IMR-90 (cell line): ENCODE data around the gene CHD2. TPM values are rescaled to one million over a fixed set of nuclear protein-coding genes. Genes with fewer than 3 reads are reported as not detected.

Experiments used
- ATAC-seq: fragments of 200-7000 bp; cut with Tn5 transposase; 2 replicates; pipeline ENCODE4 v1.9.1; 2020; ENCODE audit warnings: low read depth, mild to moderate bottlenecking, moderate library complexity
- BruUV-seq: library from RNA; stranded (reverse); fragments of 400-500 nt; replicated peaks from 2 replicates; lab custom pipeline; 2021; lab: Mats Ljungman, UMichigan
- CTCF ChIA-PET: fragments of 300-600 bp; formaldehyde crosslinking; extraction: SDS; loops from one replicate; lab custom pipeline; 2021; ENCODE audit warnings: antibody characterized with exemption; lab: Yijun Ruan, JAX
- POLR2A ChIA-PET: fragments of 300-600 bp; sonication (Branson Sonifier 250); formaldehyde crosslinking; loops from one replicate; lab custom pipeline; 2022; ENCODE audit warnings: antibody characterized with exemption; ENCODE audit not compliant: unreplicated experiment; lab: Charles Lee
- DNase-seq: peaks from one replicate; pipeline ENCODE4 v3.0.0; 2013
- H2AFZ ChIP-seq: replicated peaks from 2 replicates; pipeline ENCODE3; 2013; ENCODE audit warnings: low read length, mild to moderate bottlenecking; ENCODE audit not compliant: poor library complexity
- H2AK5ac ChIP-seq: 2 replicates; pipeline ENCODE4 v1.6.1; 2013; ENCODE audit warnings: low read depth, low read length, inconsistent platforms
- H2AK9ac ChIP-seq: replicated peaks from 2 replicates; pipeline ENCODE3; 2013; ENCODE audit warnings: mild to moderate bottlenecking, low read depth, low read length, moderate library complexity; ENCODE audit not compliant: poor library complexity
- H2BK120ac ChIP-seq: 2 replicates; pipeline ENCODE4 v1.6.1; 2013; ENCODE audit warnings: low read depth, low read length, inconsistent platforms
- H2BK15ac ChIP-seq: 3 replicates; pipeline ENCODE4 v1.6.1; 2013; ENCODE audit warnings: low read depth, low read length, inconsistent platforms
- H2BK20ac ChIP-seq: 2 replicates; pipeline ENCODE4 v1.6.1; 2013; ENCODE audit warnings: low read depth, mild to moderate bottlenecking, inconsistent platforms, low read length, moderate library complexity
- H2BK5ac ChIP-seq: 2 replicates; pipeline ENCODE4 v1.6.1; 2013; ENCODE audit warnings: mild to moderate bottlenecking, low read depth, low read length, inconsistent platforms; ENCODE audit not compliant: poor library complexity, severe bottlenecking
- H3K14ac ChIP-seq: replicated peaks from 2 replicates; pipeline ENCODE4 v1.6.1; 2013; ENCODE audit warnings: low read depth, low read length, inconsistent platforms
- H3K18ac ChIP-seq: 2 replicates; pipeline ENCODE4 v1.6.1; 2013; ENCODE audit warnings: low read depth, low read length, control low read depth
- H3K23ac ChIP-seq: 2 replicates; pipeline ENCODE4 v1.6.1; 2013; ENCODE audit warnings: low read depth, low read length, inconsistent platforms
- H3K27ac ChIP-seq: 2 replicates; pipeline ENCODE4 v1.5.1; 2013; ENCODE audit warnings: mild to moderate bottlenecking, control low read depth, low read length; ENCODE audit not compliant: insufficient read depth
- H3K27me3 ChIP-seq: 2 replicates; pipeline ENCODE4 v1.6.1; 2013; ENCODE audit warnings: low read length; ENCODE audit not compliant: control insufficient read depth, insufficient read depth
- H3K36me3 ChIP-seq: 2 replicates; pipeline ENCODE4 v1.6.1; 2013; ENCODE audit warnings: low read length, mixed read lengths; ENCODE audit not compliant: control insufficient read depth, insufficient read depth
- H3K4ac ChIP-seq: 2 replicates; pipeline ENCODE4 v1.6.1; 2013; ENCODE audit warnings: low read depth, low read length, inconsistent platforms
- H3K4me1 ChIP-seq: 2 replicates; pipeline ENCODE4 v1.6.1; 2013; ENCODE audit warnings: low read length, mixed read lengths; ENCODE audit not compliant: control insufficient read depth, insufficient read depth
- H3K4me2 ChIP-seq: 2 replicates; pipeline ENCODE4 v1.6.1; 2013; ENCODE audit warnings: low read depth, mild to moderate bottlenecking, control low read depth, low read length, moderate library complexity
- H3K4me3 ChIP-seq: 2 replicates; pipeline ENCODE4 v1.5.1; 2013; ENCODE audit warnings: low read depth, mild to moderate bottlenecking, control low read depth, low read length, moderate library complexity; ENCODE audit not compliant: insufficient read depth
- H3K56ac ChIP-seq: 2 replicates; pipeline ENCODE4 v1.6.1; 2013; ENCODE audit warnings: low read length, inconsistent platforms; ENCODE audit not compliant: insufficient read depth; ENCODE audit errors: extremely low read depth
- H3K79me1 ChIP-seq, 2 experiments: 2 replicates each; pipeline ENCODE4 v1.6.1; 2013; ENCODE audit warnings: low read length in 2 of 2, inconsistent platforms in 1 of 2, low read depth in 1 of 2
- H3K9ac ChIP-seq: 2 replicates; pipeline ENCODE4 v1.6.1; 2013; ENCODE audit warnings: low read depth, low read length, control low read depth
- H3K9me1 ChIP-seq: 2 replicates; pipeline ENCODE4 v1.6.1; 2013; ENCODE audit warnings: low read length, inconsistent platforms; ENCODE audit not compliant: insufficient read depth
- H3K9me3 ChIP-seq: 2 replicates; pipeline ENCODE4 v1.6.1; 2013; ENCODE audit warnings: low read length; ENCODE audit not compliant: control insufficient read depth, insufficient read depth
- H4K20me1 ChIP-seq: 2 replicates; pipeline ENCODE4 v1.6.1; 2013; ENCODE audit warnings: low read length, inconsistent platforms; ENCODE audit not compliant: insufficient read depth
- H4K5ac ChIP-seq: 2 replicates; pipeline ENCODE4 v1.6.1; 2013; ENCODE audit warnings: mild to moderate bottlenecking, low read depth, low read length, control low read depth
- H4K8ac ChIP-seq, 2 experiments: 2 replicates each; pipeline ENCODE4 v1.6.1; 2013; ENCODE audit warnings: low read depth in 2 of 2, low read length in 2 of 2, control low read depth in 1 of 2, inconsistent platforms in 1 of 2
- H4K91ac ChIP-seq: 2 replicates; pipeline ENCODE4 v1.6.1; 2013; ENCODE audit warnings: low read depth, low read length, inconsistent platforms; ENCODE audit not compliant: insufficient read depth
- CEBPB ChIP-seq: IDR thresholded peaks from 2 replicates; pipeline ENCODE4 v1.6.1; 2012; ENCODE audit warnings: low read depth, low read length, improper control_type of control experiment
- CTCF ChIP-seq: conservative IDR thresholded peaks from 2 replicates; pipeline ENCODE4 v1.5.1; 2012; ENCODE audit warnings: mild to moderate bottlenecking, low read depth, low read length, improper control_type of control experiment
- MAZ ChIP-seq: IDR thresholded peaks from 2 replicates; pipeline ENCODE4 v1.6.1; 2012; ENCODE audit warnings: low read depth, mild to moderate bottlenecking, low read length, improper control_type of control experiment, moderate library complexity, borderline replicate concordance
- MXI1 ChIP-seq: IDR thresholded peaks from 2 replicates; pipeline ENCODE4 v1.6.1; 2012; ENCODE audit warnings: low read depth, mild to moderate bottlenecking, low read length, moderate library complexity, borderline replicate concordance
- NFE2L2 ChIP-seq: fragments of 150-350 bp; IDR thresholded peaks from 2 replicates; pipeline ENCODE4 v1.6.1; 2016; ENCODE audit warnings: low read depth, mild to moderate bottlenecking, low read length
- POLR2A ChIP-seq: IDR thresholded peaks from 2 replicates; pipeline ENCODE4 v1.6.1; 2012; ENCODE audit warnings: mild to moderate bottlenecking, low read depth, low read length
- RCOR1 ChIP-seq: IDR thresholded peaks from 2 replicates; pipeline ENCODE4 v1.6.1; 2012; ENCODE audit warnings: mild to moderate bottlenecking, low read length, improper control_type of control experiment; ENCODE audit not compliant: insufficient replicate concordance
- WGBS, 2 experiments: methylation state at CpG; one replicate each; pipeline versions ENCODE4 v1.1.5 to v1.1.7; 2013; ENCODE audit warnings: missing lambda C conversion rate in 2 of 2; ENCODE audit not compliant: insufficient read length in 1 of 2; ENCODE audit errors: extremely low coverage in 2 of 2; 5-methylcytosine and 5-hydroxymethylcytosine counted together
- dilution Hi-C: fragments of 300-500 bp; cut with HindIII; formaldehyde crosslinking; loops from one replicate; pipeline ENCODE4 v1.14.3; 2018; ENCODE audit warnings: low sequenced_read_pairs; ENCODE audit not compliant: unreplicated experiment
- in situ Hi-C: fragments of 300-500 bp; cut with MboI; formaldehyde crosslinking; loops from 3 replicates; pipeline ENCODE4 v1.14.3; 2019; ENCODE audit warnings: low sequenced_read_pairs, inconsistent platforms, mixed read lengths
- intact Hi-C: fragments of 100-400 bp; cut with micrococcal nuclease; formaldehyde crosslinking; loops from 2 replicates; pipeline ENCODE4 v1.10.0; 2022
- polyA plus RNA-seq, 3 experiments: library from polyadenylated mRNA; depleted of rRNA; stranded (reverse); fragments of >200 nt; gene quantifications; 2 replicates each; pipeline ENCODE4 v1.2.3, GENCODE V29; 2012; ENCODE audit warnings: low replicate concordance in 1 of 3
- total RNA-seq: library from RNA; depleted of rRNA; stranded (reverse); fragments of >200 nt; gene quantifications from 2 replicates; pipeline ENCODE4 v1.2.3, GENCODE V29; 2012

The CHD2 gene
- total and polyA plus RNA-seq, 2 of the 4 experiments (the other 2 are of a cell fraction): 44.9 to 64.7 TPM

- Histone ChIP-seq H4K5ac (no peak overlapping the region), H3K14ac (0 out of 2 replicates have a peak overlapping the region, but pooled peaks have one; percentile 28), H4K91ac (no peak overlapping the region), H3K79me1 (peaks cover 4 to 10% of the 10 kb centered on the region in 2 experiments; a peak in 2 of 4 replicates), H2BK20ac (no peak overlapping the region), H2BK120ac (no peak overlapping the region), H3K9me1 (peaks cover 2% of the 10 kb centered on the region; the same call in 1 of the 2 replicates), H2AK9ac (no peak overlapping the region), H4K8ac (peak overlapping the region in 1 of 2 experiments; percentile 32; a peak in 1 of 4 replicates), H3K4me3 (peak overlapping the region; percentile 99), H2BK5ac (peak overlapping the region; percentile 97), H3K4me1 (peaks cover 7% of the 10 kb centered on the region), H4K20me1 (peaks cover 21% of the 10 kb centered on the region; the same call in 1 of the 2 replicates), H3K36me3 (peaks cover 19% of the 10 kb centered on the region), H3K9me3 (no peaks in the 10 kb centered on the region), H2AFZ (no peak overlapping the region), H3K56ac (no peak overlapping the region; the same call in 1 of the 2 replicates), H3K4me2 (peak overlapping the region; percentile 93), H3K27me3 (no peaks in the 10 kb centered on the region), H3K18ac (no peak overlapping the region), H2AK5ac (no peak overlapping the region), H3K9ac (peak overlapping the region; percentile 99), H2BK15ac (no peak overlapping the region), H3K4ac (peak overlapping the region; percentile 22; the same call in 1 of the 2 replicates), H3K27ac (peak overlapping the region; percentile 87; the same call in 1 of the 2 replicates), H3K23ac (peak overlapping the region; percentile 99; the same call in 1 of the 2 replicates)
- peak; percentile 28 for DNase-seq
- WGBS, 2 experiments: no CpG with 5 or more reads among the region's 3 CpGs
- no peak for ATAC-seq
- TF ChIP-seq CEBPB (no peak), MAZ (no peak), RCOR1 (no peak), MXI1 (no peak), NFE2L2 (no peak), CTCF (no peak), POLR2A (peak; percentile 25; the same call in 1 of the 2 replicates)
- intact Hi-C loops: loop anchor here (1.0 kb wide), 2 partner anchors 15 to 75 kb away; partner anchors contain the start of gene CHD2
- BruUV-seq: no TSS peak
- ChIA-PET POLR2A (interaction anchor here (0.5 to 0.8 kb wide), 3 partner anchors 9 to 75 kb away, joined by 3 to 9 read pairs (median 6); no protein-coding TSS in a partner anchor), CTCF (interaction anchor here (0.7 kb wide), 1 partner anchor 77 kb away, joined by 3 read pairs; no protein-coding TSS in a partner anchor)
- in situ Hi-C loops: no loop called here
- dilution Hi-C loops: no loop called here
Measured at GRCh38 chr15:92885224-92886041, 14.7 kb upstream of the CHD2 start.
